Smooth muscle cell (in vitro differentiated cells): ENCODE results near the gene WWTR1. TPM values are rescaled to one million over a fixed set of nuclear protein-coding genes. Genes with fewer than 3 reads are reported as not detected.
A peak's percentile ranks its signal among the peaks of the same experiment; 100 is the strongest.

Experiments used
- DNase-seq: peaks from one replicate; lab custom pipeline; 2025; ENCODE audit not compliant: unreplicated experiment; lab: John Stamatoyannopoulos, UW
- H2AFZ ChIP-seq: fragments of 200-600 bp; sonication (generic); 2 replicates; pipeline ENCODE4 v1.6.0; 2016; ENCODE audit warnings: antibody characterized with exemption, low read depth, mild to moderate bottlenecking
- H3F3A ChIP-seq: fragments of 200-600 bp; sonication (generic); 2 replicates; pipeline ENCODE4 v1.6.0; 2017; ENCODE audit warnings: antibody characterized with exemption, low read depth
- H3K27ac ChIP-seq: fragments of 200-600 bp; sonication (generic); 2 replicates; pipeline ENCODE4 v1.5.1; 2016; ENCODE audit warnings: low read depth, mild to moderate bottlenecking
- H3K27me3 ChIP-seq: fragments of 200-600 bp; sonication (generic); 2 replicates; pipeline ENCODE4 v1.6.1; 2016; ENCODE audit warnings: low read depth, mild to moderate bottlenecking
- H3K36me3 ChIP-seq: fragments of 200-600 bp; sonication (generic); 2 replicates; pipeline ENCODE4 v1.5.1; 2016; ENCODE audit warnings: low read depth
- H3K4me1 ChIP-seq: fragments of 200-600 bp; sonication (generic); 2 replicates; pipeline ENCODE4 v1.5.1; 2016; ENCODE audit warnings: low read depth
- H3K4me2 ChIP-seq: fragments of 200-600 bp; sonication (generic); 2 replicates; pipeline ENCODE4 v1.6.0; 2016; ENCODE audit warnings: mild to moderate bottlenecking
- H3K4me3 ChIP-seq: fragments of 200-600 bp; sonication (generic); 2 replicates; pipeline ENCODE4 v1.5.1; 2016; ENCODE audit warnings: mild to moderate bottlenecking
- H3K79me2 ChIP-seq: fragments of 200-600 bp; sonication (generic); 2 replicates; pipeline ENCODE4 v1.6.0; 2016; ENCODE audit warnings: low read depth, mild to moderate bottlenecking
- H3K9ac ChIP-seq: fragments of 200-600 bp; sonication (generic); 2 replicates; pipeline ENCODE4 v1.6.0; 2016; ENCODE audit warnings: low read depth
- H3K9me3 ChIP-seq: fragments of 200-600 bp; sonication (generic); replicated peaks from 2 replicates; pipeline ENCODE4 v1.5.1; 2016; ENCODE audit warnings: low read depth
- H4K20me1 ChIP-seq: fragments of 200-600 bp; sonication (generic); 2 replicates; pipeline ENCODE4 v1.6.0; 2016; ENCODE audit warnings: low read depth
- CTCF ChIP-seq: fragments of 200-600 bp; sonication (generic); IDR thresholded peaks from 2 replicates; pipeline ENCODE4 v1.5.1; 2017; ENCODE audit warnings: borderline replicate concordance, mild to moderate bottlenecking, antibody characterized with exemption; ENCODE audit not compliant: insufficient read depth, poor library complexity, severe bottlenecking
- WGBS: methylation state at CpG from one replicate; pipeline ENCODE4 v1.1.7; 2016; ENCODE audit warnings: low lambda C conversion rate; 5-methylcytosine and 5-hydroxymethylcytosine counted together
- polyA plus RNA-seq: library from polyadenylated mRNA; unstranded; fragments of >200 nt; fragmentation: Nextera tagmentation; extraction: Ambion mirVana; gene quantifications from 2 replicates; pipeline ENCODE4 v1.2.1, GENCODE V29; 2016
- total RNA-seq: library from RNA; depleted of rRNA; stranded (reverse); fragments of >200 nt; gene quantifications from 2 replicates; pipeline ENCODE4 v1.2.3, GENCODE V29; 2014

WWTR1 gene
- total RNA-seq (54.3 and 55.6 TPM in 2 replicates), polyA plus RNA-seq (38.4 and 43.7 TPM in 2 replicates)

- H4K20me1 ChIP-seq: peaks cover 35% of the 10 kb centered on the region
- peaks cover 16% of the 10 kb centered on the region for H3F3A ChIP-seq
- H3K79me2 ChIP-seq: peaks cover 42% of the 10 kb centered on the region
- DNase-seq: peak; percentile 72
- H3K27ac ChIP-seq: peak within 1 kb of the TSS; percentile 91
- peaks cover 14% of the 10 kb centered on the region for H3K4me1 ChIP-seq
- peak within 1 kb of the TSS; percentile 77 for H3K4me3 ChIP-seq
- no peaks in the 10 kb centered on the region for H3K36me3 ChIP-seq
- TF ChIP-seq CTCF: no peak
- no peaks in the 10 kb centered on the region for H3K9me3 ChIP-seq
- under 1% methylated on average over 48 of the region's 52 CpGs for WGBS
- H3K27me3 ChIP-seq: no peaks in the 10 kb centered on the region
- H2AFZ ChIP-seq: peak within 1 kb of the TSS; percentile 23
- peak within 1 kb of the TSS; percentile 78 for H3K9ac ChIP-seq
- peak within 1 kb of the TSS; percentile 95 for H3K4me2 ChIP-seq
These were observed at the start of gene WWTR1 for GRCh38 chr3:149657926-149658743. Gene WWTR1 (minus strand): TSS chr3:149658025. CDS start chr3:149657306, 719 bp downstream.

GRCh38 chr3:149706905-149707304, 49.1 kb upstream of the WWTR1 start:
- Histone ChIP-seq H3K79me2 (no peaks in the 10 kb centered on the region), H4K20me1 (no peaks in the 10 kb centered on the region), H3K27me3 (no peaks in the 10 kb centered on the region), H3K4me3 (no peak overlapping the region), H3K4me1 (no peaks in the 10 kb centered on the region), H2AFZ (no peak overlapping the region), H3K9ac (no peak overlapping the region), H3K4me2 (no peak overlapping the region), H3K36me3 (no peaks in the 10 kb centered on the region), H3K9me3 (no peaks in the 10 kb centered on the region), H3K27ac (no peak overlapping the region), H3F3A (peaks cover 10% of the 10 kb centered on the region)
- WGBS: 74% methylated on average over 3 of the region's 3 CpGs
- TF ChIP-seq CTCF: no peak
- DNase-seq: no peak

- no peaks in the 10 kb centered on the region for H3K9me3 ChIP-seq
- no peak for TF ChIP-seq CTCF
- no peaks in the 10 kb centered on the region for H3K4me1 ChIP-seq
- no peak overlapping the region for H3K9ac ChIP-seq
- no peak overlapping the region for H3K4me3 ChIP-seq
- H3K27me3 ChIP-seq: no peaks in the 10 kb centered on the region
- peak overlapping the region; percentile 4 for H3K27ac ChIP-seq
- H2AFZ ChIP-seq: peak overlapping the region; percentile 59
- H3K36me3 ChIP-seq: no peaks in the 10 kb centered on the region
- no peak overlapping the region for H3K4me2 ChIP-seq
- peaks cover 10% of the 10 kb centered on the region for H3F3A ChIP-seq
- no peak for DNase-seq
- no peaks in the 10 kb centered on the region for H3K79me2 ChIP-seq
- no peaks in the 10 kb centered on the region for H4K20me1 ChIP-seq
These were observed 47.6 kb upstream of the WWTR1 start for GRCh38 chr3:149705416-149705815.

- Histone ChIP-seq H3K4me1 (no peaks in the 10 kb centered on the region), H3K36me3 (no peaks in the 10 kb centered on the region), H3K79me2 (no peaks in the 10 kb centered on the region), H2AFZ (no peak overlapping the region), H3K27ac (peak overlapping the region; percentile 91), H3K9me3 (peaks cover 3% of the 10 kb centered on the region), H3F3A (peaks cover 10% of the 10 kb centered on the region), H3K4me3 (no peak overlapping the region), H3K4me2 (no peak overlapping the region), H3K9ac (no peak overlapping the region), H4K20me1 (no peaks in the 10 kb centered on the region), H3K27me3 (no peaks in the 10 kb centered on the region)
- DNase-seq: no peak
- WGBS: 81% methylated on average over 2 of the region's 2 CpGs
- no peak for TF ChIP-seq CTCF
These were observed 45.6 kb upstream of the WWTR1 start for GRCh38 chr3:149703466-149703865.
